ENCODE data around the gene MMP20. TPM values are rescaled to one million over a fixed set of nuclear protein-coding genes. Genes with fewer than 3 reads are reported as not detected.

MMP20 gene
- total RNA-seq, 2 donors from 2014 or later = not detected

DNA sequence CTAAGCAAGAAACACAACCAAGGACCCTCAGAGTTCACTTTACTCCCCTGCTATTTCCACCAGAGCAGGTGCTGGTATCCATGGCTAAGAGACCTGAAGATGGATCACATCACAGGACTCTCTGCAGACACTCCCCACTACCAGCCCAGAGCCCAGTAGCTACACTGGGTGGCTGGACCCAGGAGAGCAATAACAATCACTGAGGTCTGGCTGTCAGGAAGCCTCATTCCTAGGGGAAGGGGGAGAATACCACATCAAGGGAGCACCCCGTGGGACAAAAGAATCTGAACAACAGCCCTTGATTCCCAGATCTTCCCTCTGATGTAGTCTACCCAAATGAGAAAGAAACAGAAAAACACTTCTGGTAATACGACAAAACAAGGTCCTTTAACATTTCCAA, 85.6 kb downstream of the MMP20 start:
- TF ChIP-seq, protein P1, sequence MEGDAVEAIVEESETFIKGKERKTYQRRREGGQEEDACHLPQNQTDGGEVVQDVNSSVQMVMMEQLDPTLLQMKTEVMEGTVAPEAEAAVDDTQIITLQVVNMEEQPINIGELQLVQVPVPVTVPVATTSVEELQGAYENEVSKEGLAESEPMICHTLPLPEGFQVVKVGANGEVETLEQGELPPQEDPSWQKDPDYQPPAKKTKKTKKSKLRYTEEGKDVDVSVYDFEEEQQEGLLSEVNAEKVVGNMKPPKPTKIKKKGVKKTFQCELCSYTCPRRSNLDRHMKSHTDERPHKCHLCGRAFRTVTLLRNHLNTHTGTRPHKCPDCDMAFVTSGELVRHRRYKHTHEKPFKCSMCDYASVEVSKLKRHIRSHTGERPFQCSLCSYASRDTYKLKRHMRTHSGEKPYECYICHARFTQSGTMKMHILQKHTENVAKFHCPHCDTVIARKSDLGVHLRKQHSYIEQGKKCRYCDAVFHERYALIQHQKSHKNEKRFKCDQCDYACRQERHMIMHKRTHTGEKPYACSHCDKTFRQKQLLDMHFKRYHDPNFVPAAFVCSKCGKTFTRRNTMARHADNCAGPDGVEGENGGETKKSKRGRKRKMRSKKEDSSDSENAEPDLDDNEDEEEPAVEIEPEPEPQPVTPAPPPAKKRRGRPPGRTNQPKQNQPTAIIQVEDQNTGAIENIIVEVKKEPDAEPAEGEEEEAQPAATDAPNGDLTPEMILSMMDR (conservative IDR thresholded peaks at IDR 0.05) = no peak
- H3K27me3 Mint-ChIP-seq (ENCODE audit: insufficient read depth) = no peaks in the 10 kb centered on the region
- H3K9me3 ChIP-seq (ENCODE audit: control insufficient read depth, low read length) = no peaks in the 10 kb centered on the region
- DNase-seq = no peak
- no peak overlapping the region for H3K4me3 ChIP-seq (ENCODE audit: low read length)
- no peak overlapping the region for H3K4me3 Mint-ChIP-seq
- H3K36me3 ChIP-seq (ENCODE audit: control insufficient read depth, insufficient read depth, low read length) = no peaks in the 10 kb centered on the region
- 60 to 77% methylated on average over 1 to 2 of the region's 2 CpGs for WGBS, 2 experiments (ENCODE audit: insufficient coverage in 1 of 2, insufficient read length in 1 of 2)
- no peak overlapping the region for H3K27ac ChIP-seq (ENCODE audit: low read depth, low read length)
- no peaks in the 10 kb centered on the region for H3K4me1 ChIP-seq (ENCODE audit: control insufficient read depth, insufficient read depth, low read length)
- no peaks in the 10 kb centered on the region for H3K36me3 Mint-ChIP-seq (ENCODE audit: low read depth)
- no peak overlapping the region for H3K27ac Mint-ChIP-seq
- H3K27me3 ChIP-seq (ENCODE audit: control insufficient read depth, insufficient read depth, low read length, poor library complexity, severe bottlenecking) = no peaks in the 10 kb centered on the region
- H3K4me1 Mint-ChIP-seq = no peaks in the 10 kb centered on the region
- H3K9me3 Mint-ChIP-seq = peaks cover 2% of the 10 kb centered on the region
- no peak overlapping the region for H3K9ac ChIP-seq (ENCODE audit: extremely low read depth, low read length, poor library complexity, severe bottlenecking)

DNA sequence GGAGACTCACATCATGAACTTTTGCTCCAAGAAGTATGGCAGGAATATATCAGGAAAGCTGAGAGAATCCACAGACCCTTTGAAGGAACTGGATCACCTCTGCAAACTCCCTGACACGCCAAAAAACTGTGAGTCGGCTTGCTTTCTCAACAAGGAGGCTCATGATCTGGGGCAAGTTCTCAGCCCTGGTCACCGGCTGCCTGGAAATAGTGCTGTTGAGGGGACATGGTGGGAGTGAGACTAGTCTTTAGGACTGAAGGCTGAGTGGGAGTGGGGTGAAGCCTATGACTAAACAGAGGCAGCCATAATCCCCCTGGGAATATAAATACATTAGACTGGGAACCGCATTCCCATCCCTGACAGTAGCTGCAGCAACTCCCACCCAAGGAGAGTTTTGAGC, 86.2 kb downstream of the MMP20 start:
- TF ChIP-seq, protein P1 (conservative IDR thresholded peaks at IDR 0.05) = no peak
- H3K27me3 Mint-ChIP-seq (ENCODE audit: insufficient read depth) = no peaks in the 10 kb centered on the region
- no peaks in the 10 kb centered on the region for H3K27me3 ChIP-seq (ENCODE audit: control insufficient read depth, insufficient read depth, low read length, poor library complexity, severe bottlenecking)
- no peak overlapping the region for H3K27ac ChIP-seq (ENCODE audit: low read depth, low read length)
- no peaks in the 10 kb centered on the region for H3K9me3 ChIP-seq (ENCODE audit: control insufficient read depth, low read length)
- H3K4me1 Mint-ChIP-seq = no peaks in the 10 kb centered on the region
- H3K27ac Mint-ChIP-seq = no peak overlapping the region
- H3K9me3 Mint-ChIP-seq = peaks cover 2% of the 10 kb centered on the region
- H3K4me3 ChIP-seq (ENCODE audit: low read length) = no peak overlapping the region
- no peak for DNase-seq
- H3K4me3 Mint-ChIP-seq = no peak overlapping the region
- H3K4me1 ChIP-seq (ENCODE audit: control insufficient read depth, insufficient read depth, low read length) = no peaks in the 10 kb centered on the region
- WGBS, 2 experiments (ENCODE audit: insufficient coverage in 1 of 2, insufficient read length in 1 of 2) = 95 to 100% methylated on average over 2 to 4 of the region's 4 CpGs
- no peaks in the 10 kb centered on the region for H3K36me3 Mint-ChIP-seq (ENCODE audit: low read depth)
- H3K36me3 ChIP-seq (ENCODE audit: control insufficient read depth, insufficient read depth, low read length) = no peaks in the 10 kb centered on the region
- H3K9ac ChIP-seq (ENCODE audit: extremely low read depth, low read length, poor library complexity, severe bottlenecking) = no peak overlapping the region

DNA sequence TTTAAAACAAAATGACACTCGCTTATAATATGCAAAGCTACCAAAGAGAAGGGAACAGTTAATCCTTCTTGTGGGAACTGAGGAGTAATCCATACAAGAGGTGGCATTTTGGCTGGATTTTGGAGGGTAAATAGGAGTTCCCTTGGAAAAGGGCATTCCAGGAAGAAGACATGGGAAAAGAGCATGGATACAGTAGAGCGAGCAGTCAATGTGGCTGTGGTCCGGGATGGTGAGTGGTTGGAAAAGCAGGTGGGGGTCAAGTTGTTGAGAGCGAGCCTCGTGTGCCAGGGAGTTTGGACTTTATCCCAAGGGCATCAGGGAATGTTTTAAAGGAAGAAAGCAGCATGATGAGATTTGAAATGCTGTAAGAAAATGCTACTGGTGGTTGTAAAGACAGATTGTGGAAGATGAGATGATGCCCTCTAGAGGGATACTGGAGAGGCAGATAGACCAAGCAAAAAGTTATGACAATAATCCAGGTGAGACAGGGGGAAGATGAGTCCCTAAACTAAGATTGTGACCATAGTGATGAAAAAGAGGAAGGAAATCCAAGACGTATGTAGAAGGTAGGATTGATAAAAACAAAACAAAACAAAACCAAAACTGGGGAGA, 90.8 kb downstream of the MMP20 start:
- TF ChIP-seq, protein P1 (conservative IDR thresholded peaks at IDR 0.05) = peak; percentile 53
- H3K27ac Mint-ChIP-seq = no peak overlapping the region
- no peak for DNase-seq
- H3K9me3 Mint-ChIP-seq = no peaks in the 10 kb centered on the region
- 86 to 90% methylated on average over 6 of the region's 6 CpGs for WGBS, 2 experiments (ENCODE audit: insufficient coverage in 1 of 2, insufficient read length in 1 of 2)
- Histone ChIP-seq H3K4me3 (ENCODE audit: low read length) (no peak overlapping the region), H3K27ac (ENCODE audit: low read depth, low read length) (no peak overlapping the region), H3K9ac (ENCODE audit: extremely low read depth, low read length, poor library complexity, severe bottlenecking) (no peak overlapping the region), H3K4me1 (ENCODE audit: control insufficient read depth, insufficient read depth, low read length) (no peaks in the 10 kb centered on the region), H3K9me3 (ENCODE audit: control insufficient read depth, low read length) (no peaks in the 10 kb centered on the region), H3K27me3 (ENCODE audit: control insufficient read depth, insufficient read depth, low read length, poor library complexity, severe bottlenecking) (no peaks in the 10 kb centered on the region), H3K36me3 (ENCODE audit: control insufficient read depth, insufficient read depth, low read length) (no peaks in the 10 kb centered on the region)
- no peak overlapping the region for H3K4me3 Mint-ChIP-seq
- H3K4me1 Mint-ChIP-seq = no peaks in the 10 kb centered on the region
- no peaks in the 10 kb centered on the region for H3K36me3 Mint-ChIP-seq (ENCODE audit: low read depth)
- H3K27me3 Mint-ChIP-seq (ENCODE audit: insufficient read depth) = no peaks in the 10 kb centered on the region

All from endodermal cell (in vitro differentiated cells).